ENCODE results near the gene PRR23E. TPM values are rescaled to one million over a fixed set of nuclear protein-coding genes. Genes with fewer than 3 reads are reported as not detected.

The PRR23E gene
- total RNA-seq, 1 experiment from 2014 or later = not detected

GRCh38 chr3:127170814-127171213 is 22.1 kb upstream of the PRR23E start:
- POLR2A ChIA-PET (ENCODE audit: unreplicated experiment) = no interaction called here
- intact Hi-C loops (cut with micrococcal nuclease) = loop anchor here (10.0 kb wide), 1 partner anchor 416 kb away; no protein-coding TSS in a partner anchor

GRCh38 chr3:127171320-127171719 is 21.6 kb upstream of the PRR23E start:
- CTCF ChIA-PET = no interaction called here
- intact Hi-C loops (cut with micrococcal nuclease) = loop anchor here (10.0 kb wide), 1 partner anchor 417 kb away; no protein-coding TSS in a partner anchor
- POLR2A ChIA-PET (ENCODE audit: unreplicated experiment) = no interaction called here
- Histone ChIP-seq H3K9me3 (ENCODE audit: low read length) (no peaks in the 10 kb centered on the region), H3K27ac (ENCODE audit: low read length) (no peak overlapping the region), H3K9me2 (replicated peaks; ENCODE audit: low read length) (no peaks in the 10 kb centered on the region), H3K79me2 (ENCODE audit: low read length) (no peaks in the 10 kb centered on the region), H3K36me3 (ENCODE audit: low read depth, low read length) (no peaks in the 10 kb centered on the region), H3K4me1 (ENCODE audit: insufficient read depth, low read length) (peaks cover 4% of the 10 kb centered on the region; the same call in 1 of the 2 replicates), H4K20me1 (ENCODE audit: low read length) (no peaks in the 10 kb centered on the region), H3F3A (ENCODE audit: low read length, unreplicated experiment) (no peaks in the 10 kb centered on the region), H3K4me2 (ENCODE audit: low read length) (no peak overlapping the region), H3K27me3 (ENCODE audit: low read length) (peaks cover 31% of the 10 kb centered on the region), H3K4me3 (ENCODE audit: low read length) (no peak overlapping the region), H3K9ac (ENCODE audit: low read length) (no peak overlapping the region), H2AFZ (ENCODE audit: low read length) (no peak overlapping the region)
- no TSS peak for BruUV-seq (replicated peaks)
- no peak for DNase-seq
- TF ChIP-seq EZH2 (IDR thresholded peaks at IDR 0.05; ENCODE audit: low read length, unreplicated experiment) (no peak), EZH2phosphoT487 (IDR thresholded peaks at IDR 0.05; ENCODE audit: borderline replicate concordance, low read length) (no peak), CTCF (conservative IDR thresholded peaks at IDR 0.05; ENCODE audit: low read depth, low read length) (no peak)
- no peak for ATAC-seq

More at GRCh38 chr3:127170814-127171213, 22.1 kb upstream of the PRR23E start:
- Histone ChIP-seq H3K27me3 (ENCODE audit: low read length) (peaks cover 31% of the 10 kb centered on the region), H3K4me1 (ENCODE audit: insufficient read depth, low read length) (peaks cover 4% of the 10 kb centered on the region; the same call in 1 of the 2 replicates), H3K4me2 (ENCODE audit: low read length) (no peak overlapping the region), H3K79me2 (ENCODE audit: low read length) (no peaks in the 10 kb centered on the region), H3K36me3 (ENCODE audit: low read depth, low read length) (no peaks in the 10 kb centered on the region), H2AFZ (ENCODE audit: low read length) (no peak overlapping the region), H3K4me3 (ENCODE audit: low read length) (no peak overlapping the region), H4K20me1 (ENCODE audit: low read length) (no peaks in the 10 kb centered on the region), H3F3A (ENCODE audit: low read length, unreplicated experiment) (no peaks in the 10 kb centered on the region), H3K9me2 (replicated peaks; ENCODE audit: low read length) (no peaks in the 10 kb centered on the region), H3K27ac (ENCODE audit: low read length) (no peak overlapping the region), H3K9me3 (ENCODE audit: low read length) (no peaks in the 10 kb centered on the region), H3K9ac (ENCODE audit: low read length) (no peak overlapping the region)
- ATAC-seq (no peak), DNase-seq (peak; percentile 19)
- TF ChIP-seq EZH2phosphoT487 (IDR thresholded peaks at IDR 0.05; ENCODE audit: borderline replicate concordance, low read length) (no peak), CTCF (conservative IDR thresholded peaks at IDR 0.05; ENCODE audit: low read depth, low read length) (no peak), EZH2 (IDR thresholded peaks at IDR 0.05; ENCODE audit: low read length, unreplicated experiment) (no peak)
- BruUV-seq (replicated peaks) = no TSS peak
- CTCF ChIA-PET = no interaction called here

- no peaks in the 10 kb centered on the region for H3K79me2 ChIP-seq (ENCODE audit: low read length)
- DNase-seq = no peak
- ATAC-seq = no peak
- H3K4me2 ChIP-seq (ENCODE audit: low read length) = no peak overlapping the region
- no peaks in the 10 kb centered on the region for H3K36me3 ChIP-seq (ENCODE audit: low read depth, low read length)
- TF ChIP-seq CTCF (conservative IDR thresholded peaks at IDR 0.05; ENCODE audit: low read depth, low read length) (no peak), EZH2phosphoT487 (IDR thresholded peaks at IDR 0.05; ENCODE audit: borderline replicate concordance, low read length) (no peak), EZH2 (IDR thresholded peaks at IDR 0.05; ENCODE audit: low read length, unreplicated experiment) (no peak)
- POLR2A ChIA-PET (ENCODE audit: unreplicated experiment) = no interaction called here
- H3K4me1 ChIP-seq (ENCODE audit: insufficient read depth, low read length) = peaks cover 4% of the 10 kb centered on the region; the same call in 1 of the 2 replicates
- intact Hi-C loops (cut with micrococcal nuclease) = loop anchor here (10.0 kb wide), 1 partner anchor 417 kb away; no protein-coding TSS in a partner anchor
- CTCF ChIA-PET = no interaction called here
- no peaks in the 10 kb centered on the region for H3K9me2 ChIP-seq (replicated peaks; ENCODE audit: low read length)
- H4K20me1 ChIP-seq (ENCODE audit: low read length) = no peaks in the 10 kb centered on the region
- no peak overlapping the region for H2AFZ ChIP-seq (ENCODE audit: low read length)
- BruUV-seq (replicated peaks) = no TSS peak
- no peaks in the 10 kb centered on the region for H3K9me3 ChIP-seq (ENCODE audit: low read length)
- no peak overlapping the region for H3K27ac ChIP-seq (ENCODE audit: low read length)
- no peaks in the 10 kb centered on the region for H3F3A ChIP-seq (ENCODE audit: low read length, unreplicated experiment)
- no peak overlapping the region for H3K4me3 ChIP-seq (ENCODE audit: low read length)
- H3K9ac ChIP-seq (ENCODE audit: low read length) = no peak overlapping the region
- H3K27me3 ChIP-seq (ENCODE audit: low read length) = peaks cover 31% of the 10 kb centered on the region
Observed at GRCh38 chr3:127171721-127172120, 21.2 kb upstream of the PRR23E start.

All from PC-3 (cell line).